H1 (cell line): ENCODE measurements around the gene MBNL2. TPM values are rescaled to one million over a fixed set of nuclear protein-coding genes. Genes with fewer than 3 reads are reported as not detected.

Experiments used
- CTCF ChIA-PET: fragments of 300-600 bp; sonication (Branson Sonifier 250); formaldehyde crosslinking; loops from one replicate; lab custom pipeline; 2021; ENCODE audit not compliant: partially characterized antibody; lab: Charles Lee
- POLR2A ChIA-PET: fragments of 300-600 bp; sonication (Branson Sonifier 250); formaldehyde crosslinking; loops from one replicate; lab custom pipeline; 2021; ENCODE audit warnings: inconsistent platforms; ENCODE audit not compliant: partially characterized antibody; lab: Charles Lee
- DNase-seq, 2 experiments: peaks; one replicate each; pipeline versions ENCODE4 v3.0.0 to v3.0.0-alpha.2; 2010 to 2022; ENCODE audit warnings: low spot score in 2 of 2, low read depth in 1 of 2, mixed read lengths in 1 of 2
- FAIRE-seq: peaks from 2 replicates; lab custom pipeline; 2011; peaks lifted over from hg19 to GRCh38; lab: Jason Lieb, UNC
- H2AFZ ChIP-seq: 2 replicates; pipeline ENCODE4 v1.8.1; 2012; ENCODE audit warnings: low read length, inconsistent platforms
- H2AK5ac ChIP-seq: 2 replicates; pipeline ENCODE4 v1.6.1; 2013; ENCODE audit warnings: low read depth, low read length
- H2BK120ac ChIP-seq: replicated peaks from 2 replicates; pipeline ENCODE3; 2013; ENCODE audit warnings: low read depth, low read length, inconsistent platforms
- H2BK12ac ChIP-seq: 2 replicates; pipeline ENCODE4 v1.6.1; 2013; ENCODE audit warnings: low read depth, low read length
- H2BK15ac ChIP-seq: 2 replicates; pipeline ENCODE4 v1.6.1; 2013; ENCODE audit warnings: low read length
- H2BK20ac ChIP-seq: 2 replicates; pipeline ENCODE4 v1.6.1; 2013; ENCODE audit warnings: low read length
- H2BK5ac ChIP-seq: 2 replicates; pipeline ENCODE4 v1.6.1; 2013; ENCODE audit warnings: low read depth, low read length
- H3K14ac ChIP-seq: 2 replicates; pipeline ENCODE4 v1.6.1; 2013; ENCODE audit warnings: inconsistent platforms; ENCODE audit not compliant: insufficient read length
- H3K18ac ChIP-seq: 2 replicates; pipeline ENCODE4 v1.6.1; 2013; ENCODE audit warnings: low read length; ENCODE audit errors: extremely low read depth
- H3K23ac ChIP-seq: 2 replicates; pipeline ENCODE4 v1.6.1; 2013; ENCODE audit warnings: inconsistent platforms; ENCODE audit not compliant: insufficient read length
- H3K23me2 ChIP-seq: 2 replicates; pipeline ENCODE4 v1.6.1; 2013; ENCODE audit warnings: low read depth, low read length
- H3K27ac ChIP-seq: 2 replicates; pipeline ENCODE4 v1.6.1; 2011; ENCODE audit warnings: low read depth, low read length, inconsistent platforms
- H3K27me3 ChIP-seq, 4 experiments: replicated peaks in 1 of 4; 1 replicate in 1 of 4; 2 replicates in 3 of 4; pipeline versions ENCODE4 v1.6.1 to v1.8.1; 2011 to 2013; ENCODE audit warnings: low read length in 3 of 4, mild to moderate bottlenecking in 3 of 4, inconsistent platforms in 2 of 4, mixed read lengths in 2 of 4, moderate library complexity in 1 of 4; ENCODE audit not compliant: control insufficient read depth in 3 of 4, insufficient read depth in 3 of 4; ENCODE audit errors: extremely low read depth in 1 of 4
- H3K36me3 ChIP-seq, 4 experiments: 2 replicates each; pipeline versions ENCODE4 v1.6.1 to v1.8.1; 2011 to 2013; ENCODE audit warnings: mild to moderate bottlenecking in 4 of 4, low read length in 3 of 4, moderate library complexity in 2 of 4, control low read depth in 1 of 4, inconsistent platforms in 1 of 4; ENCODE audit not compliant: insufficient read depth in 4 of 4, control insufficient read depth in 2 of 4
- H3K4ac ChIP-seq: replicated peaks from 2 replicates; pipeline ENCODE3; 2013; ENCODE audit warnings: low read length, low read depth, mixed read lengths, inconsistent platforms; ENCODE audit not compliant: insufficient read length
- H3K4me1 ChIP-seq, 4 experiments: replicated peaks in 1 of 4; 1 replicate in 1 of 4; 2 replicates in 3 of 4; pipeline versions ENCODE4 v1.6.1 to v1.8.1; 2011 to 2013; ENCODE audit warnings: low read length in 3 of 4, inconsistent platforms in 2 of 4, mixed read lengths in 1 of 4; ENCODE audit not compliant: insufficient read depth in 4 of 4, control insufficient read depth in 3 of 4
- H3K4me2 ChIP-seq, 2 experiments: 2 replicates each; pipeline versions ENCODE4 v1.6.1 to v1.8.1; 2011 to 2013; ENCODE audit warnings: low read depth in 2 of 2, low read length in 2 of 2, control low read depth in 1 of 2, inconsistent platforms in 1 of 2, mild to moderate bottlenecking in 1 of 2; ENCODE audit not compliant: insufficient read depth in 1 of 2
- H3K4me3 ChIP-seq, 4 experiments: fragments of 200-600, 300-600 bp in 1 of 4; sonication (generic), shearing (Covaris generic), sonication (Bioruptor Twin) in 1 of 4; 2 replicates each; pipeline versions ENCODE4 v1.5.1 to v1.8.1; 2011 to 2016; ENCODE audit warnings: low read length in 4 of 4, low read depth in 3 of 4, control low read depth in 2 of 4, inconsistent platforms in 2 of 4, mild to moderate bottlenecking in 2 of 4, mixed read lengths in 1 of 4, moderate library complexity in 1 of 4; ENCODE audit not compliant: insufficient read depth in 2 of 4; ENCODE audit errors: extremely low read depth in 1 of 4
- H3K56ac ChIP-seq: replicated peaks from 2 replicates; pipeline ENCODE3; 2013; ENCODE audit warnings: low read depth, mild to moderate bottlenecking, mixed read lengths, low read length, inconsistent platforms; ENCODE audit not compliant: insufficient read length
- H3K79me1 ChIP-seq: 2 replicates; pipeline ENCODE4 v1.6.1; 2013; ENCODE audit warnings: low read depth, low read length, control low read depth
- H3K79me2 ChIP-seq, 2 experiments: 2 replicates each; pipeline versions ENCODE4 v1.6.1 to v1.8.1; 2012 to 2013; ENCODE audit warnings: low read length in 2 of 2, mild to moderate bottlenecking in 2 of 2, inconsistent platforms in 1 of 2; ENCODE audit not compliant: insufficient read depth in 2 of 2, control insufficient read depth in 1 of 2
- H3K9ac ChIP-seq, 4 experiments: replicated peaks in 1 of 4; 1 replicate in 1 of 4; 2 replicates in 3 of 4; pipeline versions ENCODE4 v1.6.1 to v1.8.1; 2011 to 2013; ENCODE audit warnings: low read depth in 3 of 4, low read length in 3 of 4, control low read depth in 2 of 4, mild to moderate bottlenecking in 2 of 4, moderate library complexity in 2 of 4, inconsistent platforms in 1 of 4; ENCODE audit errors: extremely low read depth in 1 of 4
- H3K9me3 ChIP-seq, 2 experiments: 2 replicates each; pipeline versions ENCODE4 v1.6.1 to v1.8.1; 2012 to 2013; ENCODE audit warnings: mild to moderate bottlenecking in 2 of 2, moderate library complexity in 2 of 2, control low read depth in 1 of 2, inconsistent platforms in 1 of 2, low read depth in 1 of 2, low read length in 1 of 2, mixed read lengths in 1 of 2; ENCODE audit not compliant: insufficient read depth in 2 of 2
- H4K20me1 ChIP-seq, 2 experiments: replicated peaks in 1 of 2; 2 replicates each; pipeline versions ENCODE3 to v1.8.1; 2011 to 2013; ENCODE audit warnings: inconsistent platforms in 2 of 2, low read length in 2 of 2, mild to moderate bottlenecking in 1 of 2; ENCODE audit not compliant: insufficient read depth in 2 of 2, control insufficient read depth in 1 of 2
- H4K5ac ChIP-seq: 2 replicates; pipeline ENCODE4 v1.6.1; 2013; ENCODE audit warnings: low read length, low read depth, mixed read lengths, inconsistent platforms; ENCODE audit not compliant: insufficient read length
- H4K8ac ChIP-seq: 2 replicates; pipeline ENCODE4 v1.8.0; 2013; ENCODE audit warnings: mild to moderate bottlenecking, moderate library complexity, low read length, inconsistent platforms; ENCODE audit not compliant: insufficient read depth; ENCODE audit errors: extremely low read depth
- H4K91ac ChIP-seq: replicated peaks from 2 replicates; pipeline ENCODE3; 2013; ENCODE audit warnings: low read length, mixed read lengths, inconsistent platforms; ENCODE audit not compliant: insufficient read length
- CREB1 ChIP-seq: IDR thresholded peaks from 2 replicates; pipeline ENCODE4 v1.6.1; 2012; ENCODE audit warnings: inconsistent platforms
- CTCF ChIP-seq, 3 experiments: IDR thresholded peaks; 1 replicate in 2 of 3; 2 replicates in 1 of 3; pipeline versions ENCODE4 v1.5.1 to v1.6.1; 2011; ENCODE audit warnings: low read length in 3 of 3, mild to moderate bottlenecking in 3 of 3, inconsistent platforms in 2 of 3, low read depth in 1 of 3, moderate library complexity in 1 of 3; ENCODE audit not compliant: insufficient read depth in 1 of 3; ENCODE audit errors: control extremely low read depth in 1 of 3
- SP1 ChIP-seq: IDR thresholded peaks from 2 replicates; pipeline ENCODE4 v1.6.1; 2011; ENCODE audit warnings: low read depth, low read length
- SRF ChIP-seq: IDR thresholded peaks from 2 replicates; pipeline ENCODE4 v1.6.1; 2011; ENCODE audit warnings: mild to moderate bottlenecking, low read depth, low read length, moderate library complexity
- WGBS, 2 experiments: shearing (Covaris generic) in 1 of 2; methylation state at CpG; one replicate each; pipeline versions ENCODE4 v1.1.6 to v1.1.7; 2013 to 2015; ENCODE audit warnings: low lambda C conversion rate in 2 of 2, mixed read lengths in 2 of 2, inconsistent platforms in 1 of 2, low coverage in 1 of 2, missing lambda C conversion rate in 1 of 2; ENCODE audit not compliant: insufficient replicate concordance in 2 of 2, insufficient coverage in 1 of 2, insufficient read length in 1 of 2; ENCODE audit errors: extremely low coverage in 1 of 2, missing lambda C conversion rate in 1 of 2; 5-methylcytosine and 5-hydroxymethylcytosine counted together
- polyA plus RNA-seq, 7 experiments: library from polyadenylated mRNA; depleted of rRNA in 3 of 7; stranded (reverse) in 5 of 7; unstranded in 2 of 7; fragments of >200 nt in 5 of 7; fragments of 200-250 nt in 2 of 7; gene quantifications; 1 replicate in 5 of 7; 2 replicates in 1 of 7; 4 replicates in 1 of 7; pipeline versions ENCODE4 v1.2.1 to v1.2.3, GENCODE V29; 2011 to 2013; ENCODE audit warnings: missing spikeins in 2 of 7, mixed read lengths in 2 of 7
- total RNA-seq: library from RNA; stranded (reverse); fragmentation: NEBNext Ultra II Directional; extraction: Animal tissue kit (Norgen Biotek cat#: 25700); gene quantifications from 2 replicates; pipeline ENCODE4 v1.2.1, GENCODE V29; 2021
- TF ChIP-seq, protein P1 (sequence below): IDR thresholded peaks from 2 replicates; pipeline ENCODE4 v1.6.1; 2012; ENCODE audit warnings: low read length, inconsistent platforms

Gene MBNL2
- total and polyA plus RNA-seq, 2 of the 8 experiments (the other 6 are each of a cell fraction or from before 2014, with no cell fraction given) = 1.0 to 2.6 TPM

- H2AK5ac ChIP-seq = no peak overlapping the region
- no peak overlapping the region for H2BK20ac ChIP-seq
- H3K4ac ChIP-seq = no peak overlapping the region
- no peak overlapping the region for H3K18ac ChIP-seq
- FAIRE-seq (no peak), DNase-seq (no peak)
- H4K8ac ChIP-seq = no peak overlapping the region
- no peak overlapping the region for H3K23ac ChIP-seq
- no peak overlapping the region for H3K9ac ChIP-seq
- H4K91ac ChIP-seq = no peak overlapping the region
- no peaks in the 10 kb centered on the region for H3K9me3 ChIP-seq
- H3K14ac ChIP-seq = no peak overlapping the region
- no peaks in the 10 kb centered on the region for H4K20me1 ChIP-seq
- no peak overlapping the region for H2BK120ac ChIP-seq
- H2BK15ac ChIP-seq = no peak overlapping the region
- H3K4me1 ChIP-seq = peaks cover 0 to 4% (median 0%) of the 10 kb centered on the region in 4 experiments; a peak in 1 of 7 replicates
- H4K5ac ChIP-seq = no peak overlapping the region
- no peak overlapping the region for H2AFZ ChIP-seq
- H3K27ac ChIP-seq = no peak overlapping the region
- no peak overlapping the region for H2BK5ac ChIP-seq
- no peaks in the 10 kb centered on the region for H3K79me2 ChIP-seq
- ChIA-PET POLR2A (no interaction called here), CTCF (interaction anchor here (0.7 kb wide), 1 partner anchor 148 kb away, joined by 3 read pairs; no protein-coding TSS in a partner anchor)
- no peak overlapping the region for H3K4me2 ChIP-seq
- H3K23me2 ChIP-seq = no peaks in the 10 kb centered on the region
- no peaks in the 10 kb centered on the region for H3K36me3 ChIP-seq
- H3K56ac ChIP-seq = no peak overlapping the region
- 91% methylated on average over 7 of the region's 7 CpGs; no CpG with 5 or more reads in 1 of the 2 experiments for WGBS, 2 experiments
- no peak overlapping the region for H3K4me3 ChIP-seq
- H2BK12ac ChIP-seq = no peak overlapping the region
- no peaks in the 10 kb centered on the region for H3K27me3 ChIP-seq
- H3K79me1 ChIP-seq = no peaks in the 10 kb centered on the region
- TF ChIP-seq, protein P1, sequence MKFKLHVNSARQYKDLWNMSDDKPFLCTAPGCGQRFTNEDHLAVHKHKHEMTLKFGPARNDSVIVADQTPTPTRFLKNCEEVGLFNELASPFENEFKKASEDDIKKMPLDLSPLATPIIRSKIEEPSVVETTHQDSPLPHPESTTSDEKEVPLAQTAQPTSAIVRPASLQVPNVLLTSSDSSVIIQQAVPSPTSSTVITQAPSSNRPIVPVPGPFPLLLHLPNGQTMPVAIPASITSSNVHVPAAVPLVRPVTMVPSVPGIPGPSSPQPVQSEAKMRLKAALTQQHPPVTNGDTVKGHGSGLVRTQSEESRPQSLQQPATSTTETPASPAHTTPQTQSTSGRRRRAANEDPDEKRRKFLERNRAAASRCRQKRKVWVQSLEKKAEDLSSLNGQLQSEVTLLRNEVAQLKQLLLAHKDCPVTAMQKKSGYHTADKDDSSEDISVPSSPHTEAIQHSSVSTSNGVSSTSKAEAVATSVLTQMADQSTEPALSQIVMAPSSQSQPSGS = no peak
- no peak for TF ChIP-seq CTCF (IDR thresholded peaks at IDR 0.05; ENCODE audit: control extremely low read depth in 1 of 3, insufficient read depth in 1 of 3, low read depth in 1 of 3, low read length in 3 of 3)
- TF ChIP-seq SRF = no peak
- TF ChIP-seq SP1 = no peak
- no peak for TF ChIP-seq CREB1
Observed at GRCh38 chr13:97274829-97275649, 52.9 kb downstream of the MBNL2 start.
